NCI-H82 treated with DMSO at 0.1 percent for 48 hours (cell line): Measurements from ENCODE around the gene RBPJ.

Experiments
- DNase-seq: peaks from one replicate; lab custom pipeline; 2025; ENCODE audit not compliant: unreplicated experiment; lab: John Stamatoyannopoulos, UW

Gene RBPJ

GRCh38 chr4:26320538-26321372 lies at the start of gene RBPJ:
TSS of gene RBPJ (plus strand) at chr4:26321014. CDS start at chr4:26321029, 15 bp downstream.
- peak; percentile 78 for DNase-seq

DNA sequence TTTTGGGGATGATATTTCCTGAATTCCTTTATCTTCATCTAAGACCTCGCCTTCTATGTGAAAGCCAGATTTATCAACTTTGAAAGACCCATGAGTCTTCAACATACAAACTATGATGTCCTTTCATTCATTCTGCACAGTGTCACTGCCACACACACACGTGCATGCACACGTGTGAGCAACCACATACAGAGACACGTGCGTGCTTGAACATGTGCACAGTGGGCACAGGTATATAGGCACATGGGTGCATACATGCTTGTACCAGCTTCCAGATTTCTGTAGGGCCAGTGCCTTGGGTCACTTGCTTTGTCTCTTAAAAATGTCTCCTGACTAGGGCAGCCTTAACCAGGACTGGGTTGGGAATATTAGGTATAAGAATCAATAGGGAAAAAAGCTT lies 49.1 kb upstream of the RBPJ start:
- no peak for DNase-seq

DNA sequence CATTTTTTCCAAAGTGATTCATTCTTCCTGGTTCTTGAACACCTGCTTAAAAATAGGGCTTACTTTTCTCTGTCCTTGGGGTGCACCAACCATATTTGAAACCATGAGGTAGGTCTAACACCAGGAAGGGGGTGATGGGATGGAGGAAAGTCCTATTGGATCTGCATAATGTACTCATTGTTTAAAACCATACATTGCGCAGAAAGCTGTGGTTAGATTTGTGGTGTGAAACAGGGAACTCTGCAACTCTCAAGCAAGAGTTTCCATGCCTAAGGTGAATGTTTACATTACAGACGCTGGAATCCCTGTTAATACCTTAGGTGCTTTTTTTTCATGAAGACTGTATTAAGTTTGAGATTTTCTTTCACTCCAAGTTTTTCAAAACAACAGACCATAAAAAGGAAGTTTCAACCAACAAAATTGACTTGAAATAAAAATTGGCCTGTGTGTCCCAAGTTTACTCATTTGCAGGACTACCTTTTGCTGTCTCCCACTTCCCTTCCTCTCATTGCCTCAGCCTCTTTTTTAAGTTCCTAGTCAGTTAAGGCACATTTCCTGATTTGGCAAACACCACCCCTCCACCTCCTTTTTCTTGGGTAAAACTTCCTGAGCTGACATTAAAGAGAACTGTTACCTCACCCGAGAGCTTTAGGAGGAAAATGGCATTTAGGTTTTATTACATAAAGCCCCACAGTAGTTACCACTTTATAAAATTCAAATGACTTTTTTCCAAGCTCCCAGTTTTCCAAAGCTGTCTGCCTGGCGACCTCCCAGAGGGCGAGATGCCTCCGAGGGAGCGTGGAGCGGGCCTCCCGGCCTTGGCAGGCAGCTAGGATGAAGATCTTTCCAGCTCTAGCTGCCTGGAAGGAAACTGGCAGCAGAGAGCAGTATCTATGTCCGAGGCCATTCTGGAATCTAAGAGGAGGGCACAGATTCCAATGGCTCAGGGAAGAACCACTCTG lies 47.9 kb upstream of the RBPJ start:
- DNase-seq, result no peak

- peak; percentile 6 for DNase-seq
These were observed 47.2 kb upstream of the RBPJ start for GRCh38 chr4:26273616-26273980.

- DNase-seq, result no peak
These were observed 45.5 kb upstream of the RBPJ start for GRCh38 chr4:26275281-26275680.

- DNase-seq, result no peak
These were observed 41.4 kb upstream of the RBPJ start for GRCh38 chr4:26279446-26279845.

DNA sequence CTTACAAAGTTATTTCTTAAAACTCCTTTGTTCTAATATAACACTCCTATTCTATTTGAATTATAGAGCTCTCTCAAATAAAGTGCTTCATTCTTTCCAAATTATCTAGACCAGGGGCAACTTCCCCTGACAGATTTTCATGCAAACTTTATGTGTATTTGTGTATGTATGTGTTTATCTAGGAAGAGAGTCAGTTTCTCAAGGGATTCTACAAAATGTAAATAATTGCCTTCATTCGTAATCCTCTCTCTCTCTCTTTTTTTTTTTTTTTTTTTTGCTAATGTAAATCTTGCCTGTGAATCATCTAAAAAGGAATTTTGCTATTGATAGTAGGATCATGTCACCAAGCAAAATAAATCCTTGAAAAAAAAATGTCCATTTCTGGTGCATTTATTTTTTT lies 38.9 kb upstream of the RBPJ start:
- no peak for DNase-seq

GRCh38 chr4:26284536-26284935 lies 36.3 kb upstream of the RBPJ start:
- no peak for DNase-seq

- no peak for DNase-seq
These were observed 35.5 kb upstream of the RBPJ start for GRCh38 chr4:26285272-26285671.

- DNase-seq, result no peak
These were observed 33.1 kb upstream of the RBPJ start for GRCh38 chr4:26287756-26288155.

GRCh38 chr4:26288355-26288909 lies 32.4 kb upstream of the RBPJ start:
- no peak for DNase-seq

DNA sequence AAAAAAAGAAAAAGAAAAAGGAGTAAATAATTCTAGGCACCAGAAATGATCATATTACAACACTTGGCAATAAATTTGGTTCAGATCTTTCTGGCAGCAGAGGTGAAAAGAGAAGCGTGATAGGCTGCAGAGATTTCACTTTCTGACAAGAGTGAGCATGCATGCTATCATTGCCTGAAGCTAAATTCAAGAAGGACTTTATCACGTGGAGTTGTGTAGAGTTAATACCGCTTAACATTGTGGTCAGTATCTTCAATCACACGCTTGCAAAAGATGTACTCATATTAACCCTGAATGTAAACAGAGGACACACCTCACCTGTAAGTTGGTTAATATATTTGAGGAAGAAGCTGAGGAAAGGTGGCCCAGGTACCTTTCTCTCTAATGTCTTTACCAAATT lies 31.4 kb upstream of the RBPJ start:
- DNase-seq, result no peak

DNA sequence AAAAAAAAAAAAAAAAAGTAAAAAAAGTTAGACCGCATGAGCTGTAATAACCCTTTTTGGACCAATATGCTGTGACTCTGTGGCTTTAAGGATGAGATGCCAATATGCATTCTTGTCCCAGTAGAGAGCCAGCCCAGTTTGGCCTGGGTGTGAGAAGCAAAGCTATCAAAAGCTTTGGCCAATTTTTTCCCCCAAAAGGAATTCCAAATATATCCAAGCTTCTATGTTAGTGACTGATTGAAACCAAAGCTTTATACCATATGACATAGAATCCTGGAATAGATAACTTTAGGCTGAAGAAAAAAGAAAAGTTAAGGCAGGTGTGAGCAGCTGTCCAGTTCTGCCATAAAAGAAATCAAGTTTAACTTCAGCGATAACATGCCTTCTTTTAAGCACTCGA lies 30.5 kb upstream of the RBPJ start:
- no peak for DNase-seq

GRCh38 chr4:26294904-26295303 lies 25.9 kb upstream of the RBPJ start:
- DNase-seq, result no peak

DNA sequence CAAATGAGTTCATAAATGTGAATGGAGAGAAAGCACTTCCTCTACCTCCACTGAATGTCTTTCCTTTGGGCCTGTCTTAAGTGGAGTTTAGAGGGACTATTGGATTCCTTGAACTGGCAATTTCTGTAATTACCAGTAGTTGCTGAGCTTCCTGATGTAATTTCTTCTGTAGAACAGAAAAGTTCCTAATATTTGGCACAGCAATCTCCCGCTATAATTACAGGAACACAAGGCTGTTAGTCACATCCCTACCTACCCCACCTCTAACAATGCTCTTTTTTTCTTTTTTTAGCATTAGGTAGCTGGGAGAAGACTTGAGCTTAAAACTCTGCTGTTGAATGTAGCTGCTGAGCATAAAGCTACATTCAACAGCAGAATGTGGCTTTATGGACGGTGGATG lies 24.8 kb upstream of the RBPJ start:
- no peak for DNase-seq

- no peak for DNase-seq
These were observed 24.3 kb upstream of the RBPJ start for GRCh38 chr4:26296514-26296913.

DNA sequence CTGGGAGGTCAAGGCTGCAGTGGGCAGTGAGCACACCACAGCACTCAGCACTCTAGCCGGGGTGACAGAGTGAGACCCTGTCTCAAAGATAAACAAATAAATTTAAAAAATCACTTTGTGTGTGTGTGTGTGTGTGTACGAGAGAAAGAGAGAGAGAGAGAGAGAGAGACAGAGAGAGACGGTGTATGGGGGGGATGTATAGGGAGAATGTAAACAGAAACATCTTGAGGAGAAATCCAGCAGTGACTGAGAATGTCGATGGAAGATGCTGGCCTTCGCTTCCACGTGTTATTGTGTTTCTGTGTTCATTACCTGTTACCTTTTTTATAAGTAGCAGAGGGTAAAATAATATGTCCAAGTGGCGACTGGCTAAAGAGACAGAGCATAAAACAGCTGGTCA lies 23.6 kb upstream of the RBPJ start:
- DNase-seq, result no peak

GRCh38 chr4:26298198-26298947 lies 22.4 kb upstream of the RBPJ start:
- no peak for DNase-seq

- no peak for DNase-seq
These were observed 21.4 kb upstream of the RBPJ start for GRCh38 chr4:26299254-26299882.
